Spinal cord (tissue), 10 donors: ENCODE measurements around the gene C1R. TPM values are rescaled to one million over a fixed set of nuclear protein-coding genes. Genes with fewer than 3 reads are reported as not detected.

Experiments used
- DNase-seq, 6 donors: peaks; one replicate each; pipeline versions ENCODE4 v3.0.0 to v3.0.0-alpha.2; 2013 to 2015; ENCODE audit warnings: low spot score in 6 of 6, low read depth in 4 of 6
- H3K27ac ChIP-seq: one replicate; pipeline ENCODE4 v1.5.1; 2013; ENCODE audit warnings: low read depth, low read length, control low read depth
- H3K27me3 ChIP-seq: one replicate; pipeline ENCODE4 v1.6.1; 2013; ENCODE audit warnings: low read length; ENCODE audit not compliant: control insufficient read depth, insufficient read depth
- H3K36me3 ChIP-seq: one replicate; pipeline ENCODE4 v1.6.1; 2013; ENCODE audit warnings: low read length; ENCODE audit not compliant: control insufficient read depth, insufficient read depth
- H3K4me1 ChIP-seq: one replicate; pipeline ENCODE4 v1.6.1; 2013; ENCODE audit warnings: low read length; ENCODE audit not compliant: control insufficient read depth, insufficient read depth
- H3K4me3 ChIP-seq: one replicate; pipeline ENCODE4 v1.5.1; 2013; ENCODE audit warnings: low read depth, low read length, control low read depth
- H3K9me3 ChIP-seq: one replicate; pipeline ENCODE4 v1.6.1; 2013; ENCODE audit warnings: low read length; ENCODE audit not compliant: control insufficient read depth, insufficient read depth
- WGBS: methylation state at CpG from one replicate; pipeline ENCODE4 v1.1.5; 2013; ENCODE audit warnings: missing lambda C conversion rate; ENCODE audit not compliant: insufficient coverage; 5-methylcytosine and 5-hydroxymethylcytosine counted together
- polyA plus RNA-seq, 2 donors: library from polyadenylated mRNA; unstranded; fragments of 120-200 nt; gene quantifications; one replicate each; pipeline ENCODE4 v1.2.1, GENCODE V29; 2013; ENCODE audit not compliant: insufficient read length in 2 of 2
- total RNA-seq, 2 donors: library from RNA; depleted of rRNA in 1 of 2; stranded (reverse); fragments of 120-200 nt in 1 of 2; fragments of >200 nt in 1 of 2; gene quantifications; one replicate each; pipeline versions ENCODE4 v1.2.3 to v1.2.4, GENCODE V29; 2013 to 2014
- donor health status: healthy.

C1R gene
- total and polyA plus RNA-seq, 4 donors, result 18.7 to 83.1 (median 36.8) TPM

DNA sequence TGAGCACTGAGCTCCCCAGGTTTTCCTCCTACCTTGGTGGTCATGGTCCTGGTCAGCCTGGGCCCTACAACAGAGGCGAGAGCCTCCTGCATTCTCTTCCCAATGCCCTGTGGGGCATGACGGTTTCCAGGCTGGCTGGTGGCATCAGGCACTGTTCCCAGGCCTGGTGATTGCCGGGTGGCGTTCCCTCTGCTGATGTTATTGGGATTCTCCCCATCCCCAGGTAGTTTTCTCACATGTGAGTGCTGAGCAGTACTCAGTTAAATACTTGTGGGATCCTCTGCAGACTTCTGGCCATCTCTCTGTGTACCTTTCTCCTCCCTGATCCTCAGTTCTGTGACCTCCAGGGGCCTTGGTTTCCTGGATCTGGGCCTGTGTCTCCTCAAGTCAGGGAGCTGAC is 15.8 kb downstream of the C1R start:
- H3K4me3 ChIP-seq, result no peak overlapping the region
- no peak for DNase-seq
- H3K27ac ChIP-seq, result no peak overlapping the region
- WGBS, result 85% methylated on average over 4 of the region's 4 CpGs
- peaks cover 7% of the 10 kb centered on the region for H3K36me3 ChIP-seq
- no peaks in the 10 kb centered on the region for H3K9me3 ChIP-seq
- H3K27me3 ChIP-seq, result no peaks in the 10 kb centered on the region
- no peaks in the 10 kb centered on the region for H3K4me1 ChIP-seq

DNA sequence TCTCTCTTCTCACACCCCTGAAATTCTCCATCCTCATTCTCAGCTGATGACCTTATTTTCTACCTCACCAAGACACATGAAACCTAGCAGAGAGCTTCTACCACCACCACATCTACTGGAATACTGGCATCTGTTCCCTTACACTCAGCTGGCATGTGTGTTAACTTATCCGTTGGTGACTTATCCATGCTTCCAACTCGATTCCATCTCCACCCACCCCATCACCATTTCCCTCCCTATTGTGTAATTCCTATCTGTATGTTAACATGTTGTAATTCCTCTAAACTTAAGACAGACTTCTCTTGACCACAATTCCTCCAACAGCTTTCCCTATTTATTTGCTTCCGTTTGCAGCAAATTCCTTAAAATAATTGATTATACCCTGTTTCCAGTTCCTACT is 16.3 kb downstream of the C1R start:
- no peak for DNase-seq
- Histone ChIP-seq H3K4me1 (no peaks in the 10 kb centered on the region), H3K27ac (no peak overlapping the region), H3K9me3 (no peaks in the 10 kb centered on the region), H3K36me3 (peaks cover 4% of the 10 kb centered on the region), H3K27me3 (no peaks in the 10 kb centered on the region), H3K4me3 (no peak overlapping the region)
- 75% methylated on average over 2 of the region's 3 CpGs for WGBS

DNA sequence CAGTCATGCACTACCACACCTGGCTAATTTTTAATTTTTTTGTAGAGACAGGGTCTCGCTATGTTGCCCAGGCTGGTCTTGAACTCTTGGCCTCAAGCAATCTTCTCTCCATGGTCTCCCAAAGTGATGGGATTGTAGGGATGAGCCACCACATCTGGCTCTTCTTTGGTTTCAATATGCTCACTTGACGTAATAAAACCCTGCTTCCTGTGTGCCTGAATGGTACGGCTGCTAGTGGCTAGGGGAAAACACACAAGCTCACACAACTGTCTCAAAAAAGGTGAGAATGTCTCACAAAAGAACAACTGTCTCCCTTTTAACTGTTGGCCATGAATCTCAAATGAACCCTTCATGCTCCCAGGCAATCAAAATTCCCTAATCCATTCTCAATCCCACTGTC is 16.7 kb downstream of the C1R start:
- no peak for DNase-seq
- no peak overlapping the region for H3K4me3 ChIP-seq
- 80% methylated on average over 3 of the region's 3 CpGs for whole genome bisulfite sequencing
- no peaks in the 10 kb centered on the region for H3K27me3 ChIP-seq
- H3K27ac ChIP-seq, result no peak overlapping the region
- no peaks in the 10 kb centered on the region for H3K9me3 ChIP-seq
- H3K36me3 ChIP-seq, result peaks cover 2% of the 10 kb centered on the region
- no peaks in the 10 kb centered on the region for H3K4me1 ChIP-seq

DNA sequence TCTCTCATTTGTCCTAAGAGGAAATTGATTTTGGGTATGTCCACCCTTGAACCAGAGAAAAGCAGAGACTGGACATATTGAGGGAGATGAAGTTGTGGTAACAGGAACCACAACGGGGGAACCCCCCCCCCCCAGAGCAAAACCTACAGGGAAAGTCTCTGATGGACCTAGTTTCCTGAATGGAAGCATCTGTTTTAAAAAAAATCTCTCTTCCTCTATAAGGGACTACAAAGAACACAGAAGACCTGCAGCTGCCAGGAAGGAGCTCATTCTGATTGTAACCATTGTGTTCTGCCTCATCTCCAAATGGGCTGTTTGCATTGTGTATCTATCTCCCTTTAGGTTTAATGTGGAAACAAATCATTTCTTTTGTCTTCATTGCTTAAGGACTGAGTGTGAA is 18.3 kb downstream of the C1R start:
- Histone ChIP-seq H3K4me1 (no peaks in the 10 kb centered on the region), H3K36me3 (no peaks in the 10 kb centered on the region), H3K27ac (no peak overlapping the region), H3K27me3 (no peaks in the 10 kb centered on the region), H3K4me3 (no peak overlapping the region), H3K9me3 (no peaks in the 10 kb centered on the region)
- no CpG with 5 or more reads among the region's 1 CpG for WGBS
- DNase-seq, result peak in 1 of 6 donors; percentile 18

DNA sequence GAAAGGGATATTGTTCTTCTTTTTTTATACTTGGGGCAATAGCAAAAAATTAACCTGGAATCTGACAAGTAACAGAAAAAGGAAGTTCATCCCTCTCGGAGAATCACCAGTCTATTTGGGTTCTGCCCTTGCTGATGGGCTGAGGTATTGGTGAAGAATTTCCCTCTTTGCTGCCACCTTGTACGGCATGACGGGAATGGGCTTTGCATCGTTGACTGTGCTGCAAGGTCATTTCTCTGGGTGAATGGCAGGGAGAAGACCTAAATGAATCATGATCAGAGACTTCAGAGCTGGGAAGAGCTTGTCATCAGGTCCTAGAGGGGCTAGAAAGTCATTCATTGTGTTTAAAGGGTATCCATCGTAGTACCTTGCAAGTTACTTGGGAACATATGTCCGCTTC is 19.7 kb downstream of the C1R start:
- WGBS, result 94% methylated on average over 6 of the region's 6 CpGs
- no peaks in the 10 kb centered on the region for H3K36me3 ChIP-seq
- no peak for DNase-seq

DNA sequence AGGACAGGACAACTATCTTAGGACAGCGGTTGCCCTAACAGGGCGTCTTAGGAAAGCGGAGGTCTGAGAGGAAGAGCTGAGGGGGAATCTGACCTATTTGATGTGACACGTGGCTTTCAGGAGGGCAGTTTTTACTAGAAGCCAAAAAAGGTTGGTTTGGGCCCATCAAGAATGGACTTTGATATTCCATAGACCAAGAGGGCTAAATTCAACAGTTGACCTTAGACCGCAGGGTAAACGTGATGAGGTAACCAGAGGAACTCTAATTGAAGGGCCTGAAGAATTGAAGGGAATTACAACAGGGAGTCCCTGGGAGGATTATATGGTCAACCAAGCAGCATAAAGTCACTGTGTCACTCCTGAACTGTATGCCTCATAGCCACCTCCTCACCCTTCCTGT is 20.2 kb downstream of the C1R start:
- no peak for DNase-seq
- Histone ChIP-seq H3K4me1 (no peaks in the 10 kb centered on the region), H3K27ac (no peak overlapping the region)

More for the DNA sequence above, 19.7 kb downstream of the C1R start:
- Histone ChIP-seq H3K9me3 (no peaks in the 10 kb centered on the region), H3K27ac (no peak overlapping the region), H3K4me1 (no peaks in the 10 kb centered on the region), H3K27me3 (no peaks in the 10 kb centered on the region), H3K4me3 (no peak overlapping the region)

DNA sequence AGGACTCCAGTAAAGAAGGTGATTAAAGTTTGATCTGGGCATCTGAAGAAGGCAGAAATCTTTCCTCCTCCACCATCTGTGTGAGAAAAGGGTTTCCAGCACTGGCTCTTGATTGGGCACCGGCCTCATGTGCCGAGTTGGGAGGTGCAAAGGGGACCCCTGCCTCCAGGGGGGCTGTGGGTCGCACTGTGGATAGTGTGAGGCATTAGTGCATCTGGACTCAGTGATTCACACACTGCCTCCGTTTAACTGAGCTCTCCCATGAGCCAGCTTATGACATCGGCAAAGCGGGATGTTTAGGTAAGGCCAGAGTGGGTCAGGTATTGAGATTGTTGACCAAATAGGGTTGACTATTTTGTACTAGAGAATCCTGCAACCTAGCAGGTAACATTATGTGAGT is 22.9 kb downstream of the C1R start:
- 65% methylated on average over 4 of the region's 6 CpGs for WGBS

More for the DNA sequence above, 20.2 kb downstream of the C1R start:
- 90% methylated on average over 6 of the region's 6 CpGs for WGBS
- no peaks in the 10 kb centered on the region for H3K9me3 ChIP-seq
- H3K36me3 ChIP-seq, result no peaks in the 10 kb centered on the region
- no peaks in the 10 kb centered on the region for H3K27me3 ChIP-seq
- H3K4me3 ChIP-seq, result no peak overlapping the region

DNA sequence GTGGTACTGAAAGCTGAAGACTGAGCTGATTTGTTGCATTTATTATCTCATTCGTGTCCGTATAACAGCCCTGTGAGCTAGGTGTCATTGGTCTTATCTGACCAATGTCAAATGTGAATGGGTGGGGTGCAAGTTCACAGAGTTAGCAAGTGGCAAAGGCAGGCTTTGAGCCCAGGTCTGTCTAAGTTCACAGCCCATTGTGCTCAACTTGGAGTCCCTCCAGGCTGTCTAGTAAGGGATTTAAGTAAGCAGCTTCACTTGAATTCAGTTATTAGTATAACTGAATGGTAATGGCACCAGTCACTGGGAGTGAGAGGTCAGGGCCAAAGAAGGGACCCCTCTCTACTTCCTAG is 23.3 kb downstream of the C1R start:
- no peak for DNase-seq
- Histone ChIP-seq H3K27me3 (no peaks in the 10 kb centered on the region), H3K27ac (no peak overlapping the region), H3K36me3 (no peaks in the 10 kb centered on the region), H3K9me3 (no peaks in the 10 kb centered on the region), H3K4me1 (no peaks in the 10 kb centered on the region), H3K4me3 (no peak overlapping the region)
- WGBS, result 76% methylated on average over 2 of the region's 2 CpGs

More for the DNA sequence above, 22.9 kb downstream of the C1R start:
- H3K27ac ChIP-seq, result no peak overlapping the region
- H3K27me3 ChIP-seq, result no peaks in the 10 kb centered on the region
- no peak for DNase-seq
- no peaks in the 10 kb centered on the region for H3K9me3 ChIP-seq
- no peaks in the 10 kb centered on the region for H3K36me3 ChIP-seq
- H3K4me3 ChIP-seq, result no peak overlapping the region
- H3K4me1 ChIP-seq, result no peaks in the 10 kb centered on the region

DNA sequence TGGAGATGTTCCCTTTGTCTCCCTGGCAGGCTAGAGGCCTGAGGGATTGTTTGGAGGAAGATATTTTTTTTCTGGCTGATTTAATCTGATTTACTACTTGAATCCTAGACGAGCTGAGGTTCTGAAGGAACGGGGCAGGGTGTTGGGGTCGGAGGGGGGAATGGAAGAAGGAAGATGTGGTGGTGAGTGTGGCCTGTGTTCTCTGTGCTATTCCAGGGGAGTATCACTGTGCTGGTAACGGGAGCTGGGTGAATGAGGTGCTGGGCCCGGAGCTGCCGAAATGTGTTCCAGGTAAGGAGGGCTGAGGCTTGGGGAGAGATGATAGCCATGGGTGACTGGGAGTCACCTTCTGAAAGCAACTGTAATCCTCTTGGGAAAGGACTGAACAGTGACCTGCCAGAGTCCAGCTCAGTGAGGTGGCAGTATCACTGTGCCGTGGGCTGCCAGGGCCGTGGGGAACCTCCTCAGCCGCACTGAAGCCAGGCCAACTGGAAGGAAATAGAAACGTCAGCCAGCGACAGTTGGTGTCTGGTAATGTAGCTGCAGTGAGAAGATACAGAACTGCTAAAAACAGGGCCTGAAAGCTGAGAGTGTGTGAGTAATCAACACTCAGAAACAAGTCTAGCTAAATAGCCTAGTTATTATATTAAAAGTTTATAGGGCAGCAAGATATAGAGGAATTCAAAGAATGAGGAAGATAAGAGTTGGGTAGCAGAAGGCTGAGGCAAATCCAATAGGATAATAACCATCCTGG is 23.8 kb downstream of the C1R start:
- no peak overlapping the region for H3K4me3 ChIP-seq
- H3K4me1 ChIP-seq, result no peaks in the 10 kb centered on the region
- no peak for DNase-seq
- H3K27ac ChIP-seq, result no peak overlapping the region
- H3K36me3 ChIP-seq, result no peaks in the 10 kb centered on the region
- H3K27me3 ChIP-seq, result no peaks in the 10 kb centered on the region
- no peaks in the 10 kb centered on the region for H3K9me3 ChIP-seq
- 86% methylated on average over 10 of the region's 11 CpGs for WGBS

DNA sequence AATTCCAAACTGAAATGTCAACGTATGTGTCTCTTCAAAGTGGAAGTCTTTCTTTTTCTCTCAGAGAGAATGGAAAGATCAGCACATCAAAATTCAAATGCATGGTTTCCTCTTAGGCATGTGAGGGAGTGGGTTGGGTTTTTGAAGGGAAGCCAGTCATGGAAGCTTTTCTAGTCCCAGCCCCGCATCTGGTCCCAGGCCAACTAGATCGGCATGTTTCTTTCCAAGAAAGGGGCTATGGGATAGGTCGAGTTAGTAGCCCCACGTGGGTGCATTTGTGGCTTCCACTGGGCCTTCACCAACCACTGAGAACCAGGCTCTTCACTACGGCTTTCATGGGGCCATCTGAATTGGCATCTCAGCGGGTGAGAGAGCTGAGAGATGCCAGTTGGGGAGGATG is 25.1 kb downstream of the C1R start:
- WGBS, result 68% methylated on average over 5 of the region's 7 CpGs
- DNase-seq, result no peak
- no peak overlapping the region for H3K27ac ChIP-seq

More for the DNA sequence above, 25.1 kb downstream of the C1R start:
- Histone ChIP-seq H3K36me3 (no peaks in the 10 kb centered on the region), H3K9me3 (no peaks in the 10 kb centered on the region), H3K4me3 (no peak overlapping the region), H3K4me1 (no peaks in the 10 kb centered on the region), H3K27me3 (no peaks in the 10 kb centered on the region)
